ENCODE data around the gene CCDC33. TPM values are rescaled to one million over a fixed set of nuclear protein-coding genes. Genes with fewer than 3 reads are reported as not detected.

The CCDC33 gene
- total RNA-seq, 1 donor from 2014 or later = 3.4 TPM

DNA sequence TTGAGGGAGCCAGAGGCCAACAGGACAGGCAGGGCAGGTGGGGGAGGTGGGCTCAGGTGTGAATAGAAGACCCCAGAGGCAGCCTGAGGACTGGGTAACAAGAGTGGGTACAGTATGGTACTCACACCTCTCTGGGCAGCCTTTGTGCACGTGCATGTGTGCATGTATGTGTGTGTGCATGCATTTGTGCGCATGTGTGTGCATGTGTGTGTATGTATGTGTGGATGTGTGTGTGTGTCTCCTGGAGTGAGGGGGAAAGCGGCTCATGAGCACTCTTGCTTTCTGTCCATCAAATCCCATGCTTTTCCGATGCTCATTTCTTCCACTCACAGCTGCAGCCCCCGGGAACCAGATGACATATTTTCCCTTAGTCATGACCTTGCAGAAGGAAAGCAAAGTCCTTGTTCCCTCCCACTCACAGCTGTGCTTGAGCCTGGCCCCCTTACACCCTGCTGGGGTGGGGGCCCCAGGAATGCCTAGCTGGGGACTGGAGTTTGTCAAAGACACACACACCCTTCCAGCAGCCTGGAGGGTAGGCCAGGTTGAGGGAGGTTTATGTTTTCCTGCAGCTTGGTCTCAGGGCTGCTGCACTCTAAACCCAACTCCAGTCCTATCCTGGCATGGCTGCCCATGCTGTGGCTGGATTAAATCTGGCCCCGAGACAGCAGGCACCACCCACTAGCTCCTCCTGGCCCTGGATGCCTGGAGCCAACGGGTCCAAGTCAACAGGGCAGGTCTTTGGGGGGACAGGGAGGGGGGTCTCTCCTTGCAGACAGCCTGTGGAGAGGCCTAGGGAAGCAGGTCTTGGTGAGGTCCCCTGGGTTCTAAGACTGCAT, 22.5 kb downstream of the CCDC33 start:
- peak; percentile 93 for DNase-seq (ENCODE audit: low spot score)

DNA sequence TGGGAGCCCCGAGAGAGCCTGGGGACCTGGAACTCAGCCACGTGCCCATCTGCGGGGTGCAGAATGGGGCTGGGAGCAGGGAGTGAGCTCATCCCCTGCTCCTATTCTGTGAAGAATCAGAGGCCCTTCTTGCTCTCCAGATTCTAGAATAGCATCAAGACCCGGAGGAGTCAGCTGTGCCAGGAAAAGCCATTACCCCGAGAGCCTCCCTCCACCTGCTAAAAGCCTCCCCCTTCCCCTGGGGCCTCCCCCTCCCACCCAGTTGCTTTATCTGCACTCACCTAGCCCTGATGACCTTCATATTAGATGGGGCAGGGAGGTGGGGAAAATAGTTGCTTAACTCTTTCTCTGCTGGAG, 23.1 kb downstream of the CCDC33 start:
- peak; percentile 43 for DNase-seq (ENCODE audit: low spot score)

DNA sequence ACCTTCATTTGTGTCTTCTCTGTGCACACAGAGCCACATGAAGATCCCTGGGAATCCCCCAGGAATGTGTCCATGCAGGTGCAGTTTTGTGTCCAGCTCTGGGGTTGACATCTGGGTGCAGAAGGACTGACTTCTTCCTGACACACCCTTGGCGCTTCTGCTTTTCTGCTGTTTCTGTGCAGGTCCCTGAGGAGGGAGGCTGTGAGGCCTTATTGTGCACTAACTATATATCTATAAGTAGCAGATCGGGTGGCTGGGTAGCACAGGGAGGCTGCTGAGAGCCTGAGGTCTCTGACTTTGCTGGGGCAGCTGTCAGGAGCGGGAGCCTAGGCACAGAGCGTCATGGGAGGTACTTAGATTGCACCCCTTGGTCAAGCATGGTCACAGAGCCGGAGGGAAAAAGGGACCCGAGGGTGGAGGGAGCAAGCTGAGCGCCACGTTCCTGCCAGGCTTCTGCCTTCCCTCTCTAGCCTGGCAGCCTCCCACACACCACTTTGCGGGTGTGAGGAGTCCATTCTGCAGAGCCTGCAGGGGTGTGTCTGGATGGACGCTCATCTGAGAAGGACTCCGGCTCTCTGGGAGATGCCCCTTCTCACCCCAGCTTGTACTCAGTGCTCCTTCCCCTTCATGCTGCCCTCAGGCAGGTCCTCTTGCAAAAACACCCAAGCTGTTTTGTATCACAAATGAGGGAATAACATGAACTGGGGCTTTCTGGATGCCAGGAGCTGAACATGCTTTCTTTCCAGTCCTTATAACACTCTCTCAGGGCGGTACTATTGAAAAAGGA, 23.9 kb downstream of the CCDC33 start:
- no peak for DNase-seq (ENCODE audit: low spot score)

DNA sequence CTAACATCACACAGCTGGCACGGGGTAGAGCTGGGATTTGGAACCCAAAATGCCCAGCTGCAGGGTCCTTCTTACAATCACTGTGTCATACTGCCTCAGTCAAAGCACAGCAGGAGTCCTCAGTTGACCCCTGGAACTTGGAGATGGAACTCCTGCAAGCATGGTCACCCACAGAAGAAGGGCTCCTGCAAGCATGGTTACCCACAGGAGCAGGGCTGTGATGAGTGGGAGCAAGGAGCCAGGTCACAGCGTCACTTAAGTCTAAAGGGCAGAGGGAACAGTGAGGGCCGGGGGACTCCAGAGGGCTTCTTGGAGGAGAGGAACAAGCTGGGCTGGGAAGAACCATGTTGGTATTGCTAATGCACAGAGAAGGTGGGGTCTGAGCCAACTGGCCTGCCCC, 24.9 kb downstream of the CCDC33 start:
- DNase-seq (ENCODE audit: low spot score) = no peak

DNA sequence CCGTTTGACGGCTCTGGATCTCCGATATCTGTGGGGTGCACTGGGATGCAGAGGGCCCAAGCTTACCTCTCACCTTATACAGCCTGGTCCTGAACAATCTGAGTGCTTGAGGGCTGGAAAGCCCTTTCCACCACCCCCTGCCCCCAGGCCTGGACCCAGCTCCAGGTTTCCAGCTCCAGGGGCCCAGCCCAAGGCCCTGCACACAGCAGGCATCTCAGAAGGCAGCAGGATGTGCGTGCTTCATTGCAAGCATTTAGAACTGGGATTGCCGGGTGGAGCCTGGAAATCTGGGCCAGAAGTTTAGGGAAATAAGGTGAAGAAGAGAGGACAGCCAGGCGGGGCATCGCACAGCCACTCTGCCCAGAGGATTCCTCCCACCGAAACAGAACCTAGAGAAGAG, 25.6 kb downstream of the CCDC33 start:
- no peak for DNase-seq (ENCODE audit: low spot score)

DNA sequence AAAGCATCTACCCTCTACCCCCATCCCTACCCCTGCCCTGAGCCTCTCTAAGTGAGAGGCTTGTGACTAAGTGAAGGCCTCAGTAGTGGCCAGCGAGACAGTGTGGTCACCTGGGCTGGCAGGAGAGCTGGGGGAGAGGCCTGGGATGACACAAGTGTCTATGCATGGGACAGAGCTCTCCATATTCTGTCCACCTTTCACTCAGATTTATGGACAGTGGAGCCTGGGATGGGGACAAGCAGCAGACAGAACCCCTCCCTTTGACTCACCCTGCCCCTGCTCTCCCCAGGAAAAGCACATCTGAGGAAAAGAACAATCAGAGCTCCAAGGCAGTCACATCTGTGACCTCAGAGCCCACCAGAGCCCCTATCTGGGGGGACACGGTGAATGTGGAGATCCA, 26.0 kb downstream of the CCDC33 start:
- no peak for DNase-seq (ENCODE audit: low spot score)

DNA sequence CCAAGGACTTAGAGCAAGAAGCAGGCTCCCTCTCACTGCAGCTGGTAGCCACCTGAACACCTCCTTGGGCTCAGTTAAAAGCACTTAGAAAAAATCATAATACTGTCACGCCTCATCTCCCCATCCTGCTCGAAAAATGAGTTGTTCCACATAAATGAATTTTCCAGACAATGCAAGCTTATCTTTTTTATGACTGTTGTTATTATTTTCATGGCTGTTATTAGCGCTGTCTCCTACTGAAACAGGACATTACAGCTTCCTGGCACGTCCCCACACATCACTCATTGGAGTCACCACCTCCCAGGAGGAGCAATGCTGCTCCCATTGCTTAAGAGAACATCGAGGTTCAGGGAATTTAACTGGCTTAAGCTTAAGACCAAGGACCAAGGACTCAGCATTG, 26.5 kb downstream of the CCDC33 start:
- no peak for DNase-seq (ENCODE audit: low spot score)

DNA sequence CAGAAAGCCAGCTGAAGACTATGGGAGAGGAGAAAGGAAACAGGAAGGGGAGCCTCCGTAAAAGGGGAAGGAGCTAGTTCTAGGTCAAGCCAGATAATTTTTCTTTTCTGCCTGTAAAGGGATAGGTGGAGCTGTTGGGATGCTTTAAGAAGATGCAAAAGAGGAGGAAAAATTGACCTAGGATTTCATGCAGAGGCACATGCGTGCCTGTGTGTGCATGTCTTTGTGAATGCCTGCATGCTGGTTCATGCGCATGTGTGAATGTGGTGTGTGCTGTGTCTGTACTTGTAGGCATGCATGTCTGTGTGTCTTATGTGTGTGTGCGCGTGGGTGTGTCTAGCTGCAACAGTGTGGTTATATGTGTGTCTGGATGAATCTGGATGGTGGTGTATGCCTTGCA, 27.3 kb downstream of the CCDC33 start:
- DNase-seq (ENCODE audit: low spot score) = no peak

DNA sequence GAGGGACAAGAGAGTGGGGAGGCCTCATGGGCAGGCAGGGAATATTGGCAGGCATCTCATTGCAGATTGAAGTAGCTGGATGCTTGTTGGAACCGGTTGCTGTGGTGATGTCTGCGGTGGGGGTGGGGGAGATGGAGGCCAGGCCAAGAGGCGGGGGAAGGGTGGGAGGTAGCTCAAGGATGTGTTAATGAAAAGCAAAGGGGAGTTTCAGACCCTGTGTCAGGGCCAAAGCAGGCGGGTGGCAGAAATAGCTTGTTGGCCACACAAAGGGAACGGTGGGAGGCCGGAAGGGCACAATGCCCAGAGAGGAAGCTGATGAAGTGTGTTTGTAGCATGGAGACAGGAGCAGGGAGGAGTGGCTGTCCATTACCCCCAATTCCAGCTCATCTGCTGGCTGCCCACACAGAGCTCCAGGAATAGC, 28.0 kb downstream of the CCDC33 start:
- no peak for DNase-seq (ENCODE audit: low spot score)

DNA sequence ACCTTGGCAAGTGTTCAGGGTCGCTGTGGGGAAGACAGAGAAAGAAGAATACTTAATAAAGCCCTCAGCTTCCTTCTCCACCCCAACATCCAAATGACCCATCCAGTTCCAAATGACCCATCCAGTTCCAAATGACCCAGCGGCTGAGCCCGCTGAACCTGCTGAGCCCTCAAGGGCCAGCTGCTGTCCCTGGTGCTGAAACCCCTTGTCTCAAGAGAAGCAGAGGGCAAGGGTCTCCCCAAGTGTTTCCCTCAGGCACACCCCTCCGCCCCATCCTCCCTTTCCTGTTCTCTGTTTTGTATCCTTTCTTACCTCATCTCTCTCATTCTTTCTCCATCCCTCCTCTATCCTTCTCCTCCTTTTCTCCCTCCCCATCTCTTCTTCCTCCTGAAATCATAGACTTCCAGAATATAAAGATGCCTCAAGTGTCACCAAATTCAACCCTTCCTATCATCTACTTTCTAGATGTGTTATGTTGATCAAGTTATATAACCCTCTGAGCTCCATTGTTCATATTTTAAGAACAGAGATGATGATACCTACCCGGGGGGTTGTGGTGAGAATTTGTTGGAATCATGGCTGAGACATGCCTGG, 29.0 kb downstream of the CCDC33 start:
- peak; percentile 43 for DNase-seq (ENCODE audit: low spot score)

DNA sequence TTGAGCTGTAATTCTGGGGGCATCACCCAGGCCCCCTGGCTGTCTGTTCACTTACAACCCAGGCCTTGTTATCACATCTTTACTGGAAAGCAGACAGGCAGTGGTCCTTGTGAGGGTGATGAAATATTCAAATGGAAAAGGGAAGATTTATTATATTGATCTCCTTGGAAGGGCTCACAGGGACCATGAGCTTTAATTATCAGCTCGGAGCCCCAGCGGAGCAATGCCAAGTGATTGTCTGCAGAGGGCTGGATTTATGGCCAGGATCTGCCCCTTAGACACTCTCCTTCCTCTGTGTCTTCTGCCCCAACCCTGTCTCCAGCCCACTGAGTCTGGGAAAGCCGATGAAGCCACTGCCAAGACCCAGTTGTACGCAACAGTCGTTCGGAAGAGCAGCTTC, 31.9 kb downstream of the CCDC33 start:
- DNase-seq (ENCODE audit: low spot score) = no peak

DNA sequence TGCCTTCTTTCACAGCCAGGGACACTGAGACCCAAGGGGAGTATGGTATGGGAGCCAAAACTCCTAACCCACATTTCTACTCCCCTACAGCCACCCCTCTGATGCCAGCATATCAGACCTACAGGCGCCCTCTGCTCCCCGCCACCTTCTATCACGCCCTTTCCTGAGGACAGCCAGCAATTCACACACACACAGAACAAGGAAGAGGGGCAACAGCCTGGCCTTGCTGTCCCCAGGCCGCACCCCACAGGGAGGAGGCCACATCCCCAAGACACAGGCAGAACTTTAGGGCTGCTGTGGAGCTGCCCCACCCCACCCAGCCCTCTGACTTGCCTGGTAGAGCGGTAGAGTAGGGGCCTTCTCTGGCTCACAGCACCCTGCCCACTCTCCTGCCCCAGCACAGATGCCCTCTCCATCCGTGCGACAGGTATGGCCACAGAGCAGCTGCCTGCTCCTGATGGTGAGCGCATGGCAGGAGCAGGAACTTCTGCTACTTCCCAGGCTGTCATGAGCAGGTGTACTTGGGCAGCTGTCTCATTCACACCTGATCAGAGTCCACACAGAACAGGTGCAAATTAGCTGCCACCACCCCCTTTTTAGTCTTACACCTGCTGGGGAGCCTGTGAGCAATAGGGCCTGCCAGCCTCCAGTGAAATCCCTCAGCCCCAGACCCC, 33.4 kb downstream of the CCDC33 start:
- no peak for DNase-seq (ENCODE audit: low spot score)

DNA sequence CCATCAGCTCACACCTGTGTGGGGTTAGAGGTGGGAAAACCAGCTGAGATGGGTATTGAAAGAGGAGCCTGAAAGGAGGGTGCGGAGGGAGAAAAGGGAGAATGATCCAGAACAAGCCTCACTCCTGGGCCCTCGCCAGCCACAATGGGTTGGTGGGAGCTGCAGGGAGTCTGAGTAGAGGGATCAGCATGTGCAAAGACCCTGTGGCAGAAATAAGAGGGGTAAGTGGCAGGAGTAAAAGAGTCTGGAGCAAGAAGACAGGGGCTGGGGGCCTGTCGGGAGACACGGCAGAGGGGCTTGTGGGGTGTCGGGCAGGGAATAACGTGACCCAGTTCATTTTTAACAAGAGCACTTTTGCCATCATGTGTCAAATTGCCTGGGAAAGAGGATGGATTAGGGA, 34.0 kb downstream of the CCDC33 start:
- DNase-seq (ENCODE audit: low spot score) = no peak

DNA sequence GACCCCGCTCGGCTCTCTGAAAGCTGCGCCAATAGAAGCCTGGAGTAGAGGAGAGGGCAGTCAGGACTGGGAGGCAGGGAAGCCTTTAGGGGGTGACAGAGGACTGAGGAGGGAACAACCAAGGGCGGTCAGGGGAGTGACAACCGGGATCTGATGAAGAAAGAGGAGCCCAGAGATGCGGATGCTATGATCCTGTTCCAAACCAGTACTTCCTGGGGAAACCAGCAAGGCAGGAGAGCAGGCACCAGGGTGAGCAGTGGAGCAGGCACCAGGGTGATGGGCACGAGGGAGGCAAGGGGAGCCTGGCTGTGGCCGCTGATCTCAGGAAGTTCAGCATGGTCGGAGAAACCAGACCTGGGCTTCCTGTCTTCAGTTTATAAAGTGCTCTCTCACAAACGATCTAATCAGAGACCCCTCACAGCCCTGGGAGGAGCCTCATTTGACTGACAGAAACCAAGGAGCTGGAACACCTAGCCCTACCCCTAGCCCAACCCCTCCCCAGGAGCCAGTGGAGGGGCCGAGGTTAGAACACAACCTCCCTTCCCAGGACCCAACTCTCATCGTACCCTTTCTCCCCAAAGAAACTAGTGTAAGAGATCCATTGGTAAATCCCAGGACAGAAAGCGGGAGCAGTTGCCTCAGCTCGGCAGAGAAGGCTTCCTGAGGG, 34.9 kb downstream of the CCDC33 start:
- no peak for DNase-seq (ENCODE audit: low spot score)

DNA sequence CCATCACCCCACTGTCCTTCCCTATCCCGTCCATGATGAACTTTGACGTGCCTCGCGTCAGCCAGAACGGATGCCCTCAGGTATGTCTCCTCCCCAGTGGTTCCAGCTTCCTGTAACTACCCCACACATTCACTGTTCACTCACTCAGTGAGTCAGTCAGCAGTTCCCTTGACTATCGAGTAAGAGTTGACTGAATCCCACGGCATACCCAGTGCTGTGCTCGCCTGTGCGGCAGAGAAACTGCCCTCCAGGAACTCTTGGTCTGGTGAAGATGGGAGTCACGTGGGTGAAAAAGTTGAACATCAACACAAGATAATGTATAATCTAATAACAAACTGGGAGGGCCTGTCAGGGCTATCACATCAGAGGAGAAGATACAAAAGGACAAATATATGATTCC, 36.7 kb downstream of the CCDC33 start:
- DNase-seq (ENCODE audit: low spot score) = no peak

DNA sequence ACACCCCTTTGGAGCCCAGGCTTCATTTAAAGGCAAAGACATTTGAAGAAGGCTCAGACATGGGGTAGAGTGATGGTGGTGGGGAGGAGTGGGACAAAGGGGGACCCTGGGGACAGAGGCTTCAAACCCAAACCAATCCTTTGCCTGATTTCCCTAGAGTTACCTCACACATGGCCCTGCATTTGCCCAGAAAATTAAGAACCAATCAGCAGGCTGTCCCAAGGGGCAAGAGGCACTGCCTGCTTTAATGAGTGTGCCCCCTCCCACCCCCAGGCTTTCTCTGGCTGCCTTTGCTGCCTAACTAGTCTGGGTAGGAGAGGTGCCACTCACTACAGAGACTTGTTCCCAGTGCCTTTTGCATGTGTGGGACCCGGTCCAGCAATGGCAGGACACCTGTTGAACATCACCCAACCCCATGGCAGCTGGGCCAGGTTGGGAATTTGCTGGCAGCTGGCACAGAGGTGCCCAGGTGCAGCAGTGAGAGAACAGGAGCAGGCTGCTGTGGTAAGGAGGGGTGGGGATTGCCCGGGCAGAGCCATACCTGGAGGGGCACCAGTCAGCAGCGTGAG, 38.4 kb downstream of the CCDC33 start:
- no peak for DNase-seq (ENCODE audit: low spot score)

DNA sequence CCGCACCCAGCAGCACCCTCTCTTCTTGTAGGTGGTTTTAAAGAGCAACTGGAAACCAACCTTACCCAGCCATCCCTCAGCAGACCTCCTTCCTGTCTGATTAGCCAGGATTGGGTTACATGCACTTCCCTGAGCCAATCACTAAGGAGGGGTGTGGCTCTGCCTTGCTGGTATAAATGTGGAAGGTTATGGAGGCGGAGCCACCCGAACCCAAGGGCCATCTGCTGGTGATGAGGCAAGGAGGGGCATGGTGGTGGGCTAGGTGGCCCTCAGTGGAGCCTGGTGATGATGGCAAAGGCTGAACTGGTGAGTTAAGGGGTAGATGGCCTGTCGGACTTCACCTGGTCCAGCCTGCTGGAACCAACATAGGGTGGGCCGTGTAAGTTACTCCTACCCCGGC, 39.8 kb downstream of the CCDC33 start:
- no peak for DNase-seq (ENCODE audit: low spot score)

DNA sequence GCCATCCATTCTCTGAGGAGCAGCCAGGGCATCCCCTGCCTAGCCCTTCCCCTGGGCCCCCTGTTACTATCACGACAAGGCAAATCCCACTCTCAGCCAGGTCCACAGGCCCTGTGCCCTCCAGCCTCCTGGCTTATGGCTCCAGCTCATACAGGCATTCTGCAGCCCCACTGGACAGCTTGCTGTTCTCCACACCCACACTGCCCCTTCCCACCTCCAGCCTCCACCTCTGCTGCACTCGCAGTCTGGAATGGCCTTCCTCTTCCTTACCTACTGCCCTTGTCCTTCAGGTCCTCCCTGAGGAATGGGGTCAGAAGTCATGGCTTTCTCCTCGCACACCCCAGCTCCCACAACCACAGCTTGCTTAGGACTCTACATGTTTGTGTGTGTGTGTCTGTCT, 40.4 kb downstream of the CCDC33 start:
- no peak for DNase-seq (ENCODE audit: low spot score)

DNA sequence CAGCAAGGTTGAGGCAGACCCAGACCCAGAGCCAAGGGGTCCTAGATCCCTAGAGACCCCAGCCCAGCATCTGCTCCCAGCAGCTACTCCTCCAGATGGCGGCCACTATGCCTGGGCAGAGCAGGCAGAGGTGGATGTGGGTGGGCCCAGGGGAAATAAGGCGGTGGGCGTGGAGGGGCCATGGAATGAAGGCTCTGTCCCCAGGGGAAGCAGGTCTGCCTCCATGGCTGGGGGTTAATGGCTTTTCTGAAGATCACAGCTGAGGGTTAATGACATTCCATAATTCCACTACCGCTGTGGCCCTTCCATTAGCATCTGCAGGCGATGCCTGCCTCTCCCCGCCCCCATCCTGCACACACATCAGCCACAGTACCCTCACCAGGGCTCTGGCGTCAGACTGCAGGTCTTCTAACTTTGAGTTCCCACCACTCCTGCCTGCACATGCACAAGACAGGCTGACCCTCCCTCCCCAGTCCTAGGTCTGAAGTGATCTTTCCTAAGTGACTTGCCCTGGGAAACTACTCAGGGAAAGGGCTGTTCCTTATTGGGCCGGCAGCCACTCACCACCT, 41.2 kb downstream of the CCDC33 start:
- DNase-seq (ENCODE audit: low spot score) = no peak

DNA sequence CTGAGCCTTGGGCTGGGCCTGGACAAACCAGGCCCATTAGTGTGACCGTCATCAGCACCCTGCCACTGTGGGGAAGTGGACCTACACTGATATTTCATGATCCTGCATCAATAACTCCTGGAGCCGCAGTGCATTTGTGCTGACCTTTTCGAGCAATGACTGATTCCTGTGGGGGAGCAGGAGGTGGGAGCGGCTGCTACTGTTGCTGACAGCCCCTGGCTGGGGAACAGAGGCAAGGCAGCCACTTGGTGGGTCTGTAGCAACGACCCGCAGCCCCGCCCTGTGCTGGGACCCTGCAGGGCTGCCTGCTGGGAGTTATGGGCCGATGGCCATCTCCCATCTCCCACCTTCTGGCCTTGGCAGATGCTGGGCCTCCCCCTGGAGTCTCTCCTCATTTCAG, 42.1 kb downstream of the CCDC33 start:
- no peak for DNase-seq (ENCODE audit: low spot score)
